Tibial artery (tissue), 4 donors: ENCODE measurements around the gene ARHGEF39.

Experiments
- DNase-seq, 2 donors: peaks; one replicate each; pipeline ENCODE4 v3.0.0-alpha.2; 2019
- H3K27ac ChIP-seq, 2 donors: fragments of 200-600 bp; sonication (generic) in 1 of 2; 1 replicate in 1 of 2; 2 replicates in 1 of 2; pipeline ENCODE4 v1.5.1; 2018 to 2019; ENCODE audit warnings: mild to moderate bottlenecking in 1 of 2
- H3K27me3 ChIP-seq, 2 donors: fragments of 200-600 bp; sonication (generic) in 1 of 2; one replicate each; pipeline versions ENCODE4 v1.5.1 to v1.6.0; 2016 to 2019
- H3K36me3 ChIP-seq, 3 donors: fragments of 200-600 bp; sonication (generic) in 2 of 3; one replicate each; pipeline ENCODE4 v1.5.1; 2016 to 2019; ENCODE audit warnings: mild to moderate bottlenecking in 2 of 3
- H3K4me1 ChIP-seq, 4 donors: fragments of 200-600 bp; sonication (generic) in 2 of 4; 1 replicate in 3 of 4; 2 replicates in 1 of 4; pipeline ENCODE4 v1.5.1; 2016 to 2019
- H3K4me3 ChIP-seq, 2 donors: fragments of 200-600 bp; sonication (generic) in 1 of 2; 1 replicate in 1 of 2; 2 replicates in 1 of 2; pipeline ENCODE4 v1.5.1; 2018 to 2019; ENCODE audit warnings: mild to moderate bottlenecking in 2 of 2
- H3K9me3 ChIP-seq, 3 donors: fragments of 200-600 bp; sonication (generic) in 1 of 3; one replicate each; pipeline ENCODE4 v1.5.1; 2016 to 2019
- intact Hi-C: fragments of 100-400 bp; cut with DNase I; formaldehyde crosslinking; loops from one replicate; pipeline ENCODE4 v1.15.0; 2023; ENCODE audit warnings: low total_unique reads
- TF ChIP-seq, protein P1 (sequence below), 2 experiments: fragments of 200-600 bp in 1 of 2; fragments of 450-650 bp in 1 of 2; IDR thresholded peaks; one replicate each; pipeline ENCODE4 v1.5.1; 2017 to 2019; ENCODE audit warnings: antibody characterized with exemption in 2 of 2, mild to moderate bottlenecking in 1 of 2, moderate library complexity in 1 of 2

Gene ARHGEF39

DNA sequence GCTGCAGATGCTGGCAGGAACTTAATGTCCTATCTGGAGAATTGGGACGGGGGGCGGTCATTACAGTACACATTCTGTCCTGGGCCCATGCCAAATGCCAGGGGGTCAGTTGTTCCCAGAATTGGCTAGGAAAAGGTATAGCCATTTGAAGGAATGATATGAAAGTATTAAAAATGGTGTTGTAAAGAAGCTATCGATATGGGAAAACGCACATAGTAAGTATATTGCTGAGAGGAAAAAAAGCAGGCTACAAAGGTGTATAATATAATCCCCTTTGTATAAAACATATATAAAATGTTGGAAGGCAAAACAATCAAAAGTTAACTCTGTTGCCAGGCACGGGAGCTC is 450 bp upstream of the ARHGEF39 start:
- H3K27me3 ChIP-seq = no peaks in the 10 kb centered on the region
- H3K9me3 ChIP-seq = no peaks in the 10 kb centered on the region
- H3K4me1 ChIP-seq = peaks cover 0 to 53% (median 24%) of the 10 kb centered on the region in 4 donors
- intact Hi-C loops = no loop called here
- TF ChIP-seq, protein P1, sequence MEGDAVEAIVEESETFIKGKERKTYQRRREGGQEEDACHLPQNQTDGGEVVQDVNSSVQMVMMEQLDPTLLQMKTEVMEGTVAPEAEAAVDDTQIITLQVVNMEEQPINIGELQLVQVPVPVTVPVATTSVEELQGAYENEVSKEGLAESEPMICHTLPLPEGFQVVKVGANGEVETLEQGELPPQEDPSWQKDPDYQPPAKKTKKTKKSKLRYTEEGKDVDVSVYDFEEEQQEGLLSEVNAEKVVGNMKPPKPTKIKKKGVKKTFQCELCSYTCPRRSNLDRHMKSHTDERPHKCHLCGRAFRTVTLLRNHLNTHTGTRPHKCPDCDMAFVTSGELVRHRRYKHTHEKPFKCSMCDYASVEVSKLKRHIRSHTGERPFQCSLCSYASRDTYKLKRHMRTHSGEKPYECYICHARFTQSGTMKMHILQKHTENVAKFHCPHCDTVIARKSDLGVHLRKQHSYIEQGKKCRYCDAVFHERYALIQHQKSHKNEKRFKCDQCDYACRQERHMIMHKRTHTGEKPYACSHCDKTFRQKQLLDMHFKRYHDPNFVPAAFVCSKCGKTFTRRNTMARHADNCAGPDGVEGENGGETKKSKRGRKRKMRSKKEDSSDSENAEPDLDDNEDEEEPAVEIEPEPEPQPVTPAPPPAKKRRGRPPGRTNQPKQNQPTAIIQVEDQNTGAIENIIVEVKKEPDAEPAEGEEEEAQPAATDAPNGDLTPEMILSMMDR (IDR thresholded peaks at IDR 0.05) = no peak
- DNase-seq = no peak
- H3K4me3 ChIP-seq = peak overlapping the region; percentile 48 to 58
- H3K36me3 ChIP-seq = peaks cover 6 to 21% (median 15%) of the 10 kb centered on the region in 3 donors
- H3K27ac ChIP-seq = peak overlapping the region; percentile 99 to 100

DNA sequence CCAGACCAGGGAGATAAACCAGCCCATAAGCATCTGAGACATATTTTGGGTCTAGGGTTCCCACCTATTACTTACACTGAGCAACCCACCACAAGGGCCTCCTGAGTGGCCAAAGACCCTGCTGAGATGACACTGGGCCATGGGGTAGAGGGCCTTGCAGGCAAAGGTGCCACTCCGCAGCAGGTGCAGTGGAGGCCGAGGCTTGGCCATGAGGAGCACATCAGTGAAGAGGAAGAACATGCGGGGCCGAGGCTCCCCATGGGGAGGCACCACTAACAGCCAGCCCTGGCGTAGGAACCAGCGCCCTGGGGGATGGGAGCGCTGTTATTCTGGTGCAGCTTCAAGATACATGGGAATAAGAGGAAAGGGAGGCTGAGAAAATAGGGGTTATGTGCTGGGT is 2.6 kb downstream of the ARHGEF39 start:
- no peak for DNase-seq
- intact Hi-C loops = loop anchor here (5.0 kb wide), 1 partner anchor 35 kb away; no protein-coding TSS in a partner anchor
- TF ChIP-seq, protein P1 (IDR thresholded peaks at IDR 0.05) = no peak
- Histone ChIP-seq H3K4me3 (no peak overlapping the region), H3K9me3 (no peaks in the 10 kb centered on the region), H3K27me3 (no peaks in the 10 kb centered on the region), H3K27ac (peak overlapping the region; percentile 99 to 100), H3K4me1 (peaks cover 0 to 62% (median 32%) of the 10 kb centered on the region in 4 donors), H3K36me3 (peaks cover 15 to 35% (median 21%) of the 10 kb centered on the region in 3 donors)

- TF ChIP-seq, protein P1 (IDR thresholded peaks at IDR 0.05) = no peak
Measured at GRCh38 chr9:35661756-35662350, 3.1 kb downstream of the ARHGEF39 start.

DNA sequence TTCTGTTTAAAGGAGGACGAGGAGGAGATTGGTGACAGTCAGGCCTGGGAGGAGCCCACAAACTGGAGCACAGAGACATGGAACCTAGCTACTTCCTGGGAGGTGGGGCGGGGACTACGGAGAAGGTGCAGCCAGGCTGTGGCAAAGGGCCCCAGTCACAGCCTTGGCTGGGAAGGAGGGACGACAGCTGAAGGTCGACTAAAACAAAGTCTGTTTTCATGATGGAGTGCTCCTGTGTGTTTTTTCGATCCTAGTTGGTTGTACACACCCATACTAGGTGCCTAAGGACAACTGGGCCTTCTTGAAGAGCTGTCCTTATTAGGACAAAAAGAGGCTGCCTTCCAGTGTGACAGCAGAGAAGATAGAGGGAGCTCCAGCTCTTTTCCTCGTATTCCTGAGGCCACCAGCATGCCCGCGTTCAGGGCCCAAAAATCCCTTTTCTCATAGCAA is 4.0 kb downstream of the ARHGEF39 start:
- DNase-seq = peak; percentile 34 to 74
- peak overlapping the region; percentile 99 to 100 for H3K27ac ChIP-seq
- intact Hi-C loops = loop anchor here (5.0 kb wide), 1 partner anchor 36 kb away; no protein-coding TSS in a partner anchor
- TF ChIP-seq, protein P1 (IDR thresholded peaks at IDR 0.05) = peak in 1 of 2 experiments; percentile 67
- H3K27me3 ChIP-seq = no peaks in the 10 kb centered on the region
- peaks cover 15 to 35% (median 21%) of the 10 kb centered on the region in 3 donors for H3K36me3 ChIP-seq
- peak overlapping the region; percentile 87 to 99 for H3K4me3 ChIP-seq
- H3K9me3 ChIP-seq = no peaks in the 10 kb centered on the region
- H3K4me1 ChIP-seq = peaks cover 0 to 70% (median 32%) of the 10 kb centered on the region in 4 donors

More at GRCh38 chr9:35661756-35662350, 3.1 kb downstream of the ARHGEF39 start:
- H3K36me3 ChIP-seq = peaks cover 15 to 35% (median 21%) of the 10 kb centered on the region in 3 donors
- no peak for DNase-seq
- H3K4me3 ChIP-seq = peak overlapping the region in 1 of 2 donors; percentile 99
- H3K4me1 ChIP-seq = peaks cover 0 to 67% (median 32%) of the 10 kb centered on the region in 4 donors
- H3K9me3 ChIP-seq = no peaks in the 10 kb centered on the region
- no peaks in the 10 kb centered on the region for H3K27me3 ChIP-seq
- peak overlapping the region; percentile 99 to 100 for H3K27ac ChIP-seq
- intact Hi-C loops = loop anchor here (5.0 kb wide), 1 partner anchor 35 kb away; no protein-coding TSS in a partner anchor

DNA sequence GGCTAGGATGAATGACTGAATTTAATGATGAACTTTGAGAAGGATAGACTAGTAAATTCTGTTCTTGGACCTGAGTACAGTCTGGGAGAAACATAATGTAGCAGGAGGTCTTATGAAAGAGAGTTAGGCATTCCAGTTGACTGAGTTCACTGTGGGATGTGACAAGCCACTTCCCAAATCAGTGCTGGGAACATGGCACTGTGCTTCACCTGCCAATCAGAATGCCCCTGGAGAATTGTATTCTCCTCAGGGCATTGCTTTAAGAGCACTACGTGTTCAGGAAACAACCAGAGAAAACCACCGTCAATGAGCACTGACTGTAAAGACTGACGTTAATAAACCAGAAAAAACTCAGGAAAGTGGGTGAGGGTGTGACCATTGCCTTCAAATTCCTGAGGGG is 5.7 kb downstream of the ARHGEF39 start:
- peaks cover 0 to 56% (median 27%) of the 10 kb centered on the region in 4 donors for H3K4me1 ChIP-seq
- H3K27ac ChIP-seq = peak overlapping the region; percentile 99 to 100
- peak overlapping the region; percentile 87 to 99 for H3K4me3 ChIP-seq
- no peaks in the 10 kb centered on the region for H3K9me3 ChIP-seq
- intact Hi-C loops = loop anchor here (1.0 kb wide), 1 partner anchor 73 kb away; the partner anchor contains the start of genes CREB3 and TLN1
- H3K27me3 ChIP-seq = no peaks in the 10 kb centered on the region
- TF ChIP-seq, protein P1 (IDR thresholded peaks at IDR 0.05) = no peak
- peak; percentile 67 to 89 for DNase-seq
- H3K36me3 ChIP-seq = peaks cover 15 to 35% (median 21%) of the 10 kb centered on the region in 3 donors
